Fibroblast of the aortic adventitia (primary cell): ENCODE measurements around the gene CRYAA. TPM values are rescaled to one million over a fixed set of nuclear protein-coding genes. Genes with fewer than 3 reads are reported as not detected.

Source experiments
- DNase-seq: peaks from one replicate; pipeline ENCODE4 v3.0.0-alpha.2; 2010; ENCODE audit warnings: low read depth
- H3K4me3 ChIP-seq: 2 replicates; pipeline ENCODE4 v1.5.1; 2011; ENCODE audit warnings: low read depth, mild to moderate bottlenecking, control low read depth, low read length, moderate library complexity
- total RNA-seq: library from RNA; depleted of rRNA; stranded (reverse); fragments of >200 nt; gene quantifications from 2 replicates; pipeline ENCODE4 v1.2.3, GENCODE V29; 2012; ENCODE audit warnings: low replicate concordance
- TF ChIP-seq, protein P1 (sequence below): IDR thresholded peaks from 2 replicates; pipeline ENCODE4 v1.5.1; 2011; ENCODE audit warnings: mild to moderate bottlenecking, low read length, control low read depth, inconsistent platforms; ENCODE audit not compliant: insufficient read depth

The CRYAA gene
- total RNA-seq, 1 donor = not detected

DNA sequence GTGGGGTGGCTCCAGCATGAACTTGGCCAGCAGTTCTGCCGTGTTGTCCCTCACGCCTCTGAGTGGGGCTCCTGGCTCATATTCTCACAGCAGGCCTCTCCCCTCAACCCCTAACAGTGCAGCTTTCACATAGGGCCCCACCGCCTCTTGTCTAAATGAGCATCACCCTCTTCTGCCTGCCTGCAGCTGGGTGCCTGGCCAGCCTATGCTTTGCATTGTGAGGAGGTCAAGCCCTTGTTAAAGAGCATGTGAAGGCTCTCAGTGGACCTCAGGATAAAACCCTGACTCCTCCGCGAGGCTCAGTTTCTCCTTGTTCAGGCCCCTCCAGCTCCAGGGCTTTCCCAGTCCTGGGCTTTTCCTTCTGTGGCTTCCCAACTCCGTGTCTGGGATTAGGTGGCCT lies 34.8 kb downstream of the CRYAA start:
- TF ChIP-seq, protein P1, sequence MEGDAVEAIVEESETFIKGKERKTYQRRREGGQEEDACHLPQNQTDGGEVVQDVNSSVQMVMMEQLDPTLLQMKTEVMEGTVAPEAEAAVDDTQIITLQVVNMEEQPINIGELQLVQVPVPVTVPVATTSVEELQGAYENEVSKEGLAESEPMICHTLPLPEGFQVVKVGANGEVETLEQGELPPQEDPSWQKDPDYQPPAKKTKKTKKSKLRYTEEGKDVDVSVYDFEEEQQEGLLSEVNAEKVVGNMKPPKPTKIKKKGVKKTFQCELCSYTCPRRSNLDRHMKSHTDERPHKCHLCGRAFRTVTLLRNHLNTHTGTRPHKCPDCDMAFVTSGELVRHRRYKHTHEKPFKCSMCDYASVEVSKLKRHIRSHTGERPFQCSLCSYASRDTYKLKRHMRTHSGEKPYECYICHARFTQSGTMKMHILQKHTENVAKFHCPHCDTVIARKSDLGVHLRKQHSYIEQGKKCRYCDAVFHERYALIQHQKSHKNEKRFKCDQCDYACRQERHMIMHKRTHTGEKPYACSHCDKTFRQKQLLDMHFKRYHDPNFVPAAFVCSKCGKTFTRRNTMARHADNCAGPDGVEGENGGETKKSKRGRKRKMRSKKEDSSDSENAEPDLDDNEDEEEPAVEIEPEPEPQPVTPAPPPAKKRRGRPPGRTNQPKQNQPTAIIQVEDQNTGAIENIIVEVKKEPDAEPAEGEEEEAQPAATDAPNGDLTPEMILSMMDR = no peak
- H3K4me3 ChIP-seq = no peak overlapping the region
- DNase-seq = no peak

DNA sequence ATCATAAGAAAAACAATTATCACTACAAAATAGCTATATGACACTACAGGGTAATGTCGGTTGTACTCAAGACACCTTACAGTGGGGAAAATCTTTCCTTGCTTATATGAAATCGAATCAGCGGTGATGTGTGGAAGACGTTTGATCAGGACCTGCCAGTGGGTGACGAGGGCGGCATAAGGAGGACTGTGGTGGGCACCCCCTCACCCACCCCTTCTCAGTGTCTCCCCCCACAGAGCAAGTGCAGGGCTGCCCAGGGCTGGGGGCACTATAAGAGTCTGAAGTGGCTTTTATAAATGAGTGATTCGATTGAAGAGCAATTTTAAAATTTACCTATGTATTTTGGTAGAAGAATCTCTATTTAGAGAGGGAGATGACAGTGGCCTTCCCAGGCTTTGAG lies 35.8 kb downstream of the CRYAA start:
- TF ChIP-seq, protein P1 = no peak

GRCh38 chr21:43206231-43207042 lies 37.6 kb downstream of the CRYAA start:
- no peak for DNase-seq
- TF ChIP-seq, protein P1 = no peak

More for the DNA sequence above, 35.8 kb downstream of the CRYAA start:
- no peak overlapping the region for H3K4me3 ChIP-seq
- no peak for DNase-seq

DNA sequence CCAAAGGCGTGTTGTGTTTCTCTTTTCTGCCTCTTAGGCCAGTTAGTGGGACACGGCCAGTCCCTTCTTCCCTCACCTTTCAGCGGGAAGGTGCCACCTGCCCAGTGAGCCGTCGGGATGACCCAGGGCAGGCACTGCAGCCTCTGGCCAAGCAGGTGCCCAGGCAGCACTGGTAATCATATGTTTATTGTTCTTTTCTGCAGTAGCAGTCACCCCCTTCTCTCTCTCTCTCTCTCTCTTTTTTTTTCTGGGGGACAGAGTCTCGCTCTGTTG lies 38.2 kb downstream of the CRYAA start:
- TF ChIP-seq, protein P1 = no peak
- no peak for DNase-seq

More at GRCh38 chr21:43206231-43207042, 37.6 kb downstream of the CRYAA start:
- no peak overlapping the region for H3K4me3 ChIP-seq

DNA sequence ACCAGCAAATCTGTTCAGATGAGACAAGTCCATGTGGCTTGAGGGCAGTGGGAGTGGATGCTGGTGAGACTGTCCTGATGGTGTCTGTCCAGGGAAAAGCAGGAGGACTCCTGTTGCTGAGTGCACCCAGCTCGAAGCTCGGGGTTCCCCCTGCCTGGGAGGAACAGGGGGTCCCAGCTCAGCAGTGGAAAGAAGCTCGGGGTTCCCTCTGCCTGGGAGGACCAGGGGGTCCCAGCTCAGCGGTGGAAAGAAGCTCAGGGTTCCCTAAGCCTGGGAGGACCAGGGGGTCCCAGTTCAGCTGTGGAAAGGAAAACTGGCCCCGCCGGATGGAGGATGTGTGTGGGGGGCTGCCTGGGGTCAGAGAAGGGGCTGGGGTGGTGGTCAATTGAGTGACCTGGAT lies 39.1 kb downstream of the CRYAA start:
- H3K4me3 ChIP-seq = no peak overlapping the region
- DNase-seq = no peak
- TF ChIP-seq, protein P1 = no peak

More for the DNA sequence above, 38.2 kb downstream of the CRYAA start:
- no peak overlapping the region for H3K4me3 ChIP-seq

GRCh38 chr21:43208561-43209332 lies 39.9 kb downstream of the CRYAA start:
- TF ChIP-seq, protein P1 = no peak
- no peak overlapping the region for H3K4me3 ChIP-seq
- no peak for DNase-seq
